Aorta (tissue), 5 donors: ENCODE results near the gene GCNT2. TPM values are rescaled to one million over a fixed set of nuclear protein-coding genes. Genes with fewer than 3 reads are reported as not detected.
"Not testable (repeated sequence)": the region's sequence is repeated elsewhere in the genome, so short reads cannot be mapped to it uniquely, and the experiment has no call there.

ENCODE experiments used
- ATAC-seq: fragments of 200-7000 bp; cut with Tn5 transposase; one replicate; pipeline ENCODE4 v1.9.1; 2022; ENCODE audit warnings: moderate library complexity; ENCODE audit not compliant: low FRiP score
- DNase-seq, 2 donors: peaks; one replicate each; pipeline ENCODE4 v3.0.0-alpha.2; 2020
- H3K27ac ChIP-seq, 2 donors: one replicate each; pipeline ENCODE4 v1.5.1; 2013; ENCODE audit warnings: low read length in 2 of 2, mild to moderate bottlenecking in 2 of 2, moderate library complexity in 2 of 2, control low read depth in 1 of 2, inconsistent platforms in 1 of 2, low read depth in 1 of 2
- H3K27me3 ChIP-seq, 2 donors: one replicate each; pipeline ENCODE4 v1.6.1; 2013; ENCODE audit warnings: control low read depth in 1 of 2, low read length in 1 of 2, mild to moderate bottlenecking in 1 of 2, moderate library complexity in 1 of 2; ENCODE audit not compliant: insufficient read depth in 2 of 2, control insufficient read depth in 1 of 2
- H3K36me3 ChIP-seq, 2 donors: one replicate each; pipeline ENCODE4 v1.6.1; 2013; ENCODE audit warnings: control low read depth in 1 of 2, low read length in 1 of 2, mild to moderate bottlenecking in 1 of 2; ENCODE audit not compliant: insufficient read depth in 2 of 2, control insufficient read depth in 1 of 2
- H3K4me1 ChIP-seq, 2 donors: one replicate each; pipeline ENCODE4 v1.6.1; 2013; ENCODE audit warnings: low read length in 2 of 2, control low read depth in 1 of 2, mild to moderate bottlenecking in 1 of 2, moderate library complexity in 1 of 2; ENCODE audit not compliant: insufficient read depth in 2 of 2, control insufficient read depth in 1 of 2
- H3K4me3 ChIP-seq, 2 donors: one replicate each; pipeline ENCODE4 v1.5.1; 2013; ENCODE audit warnings: low read length in 2 of 2, control low read depth in 1 of 2, mild to moderate bottlenecking in 1 of 2
- H3K9me3 ChIP-seq: one replicate; pipeline ENCODE4 v1.6.1; 2013; ENCODE audit warnings: mild to moderate bottlenecking, low read length; ENCODE audit not compliant: control insufficient read depth
- WGBS, 2 donors: extraction: QIAGEN DNeasy Blood & Tissue Kit; methylation state at CpG; one replicate each; pipeline ENCODE4 v1.1.7; 2013; 5-methylcytosine and 5-hydroxymethylcytosine counted together
- intact Hi-C, 2 donors: fragments of 100-400 bp; cut with DNase I; formaldehyde crosslinking; loops; one replicate each; pipeline versions ENCODE4 v1.14.2 to v1.15.0; 2022
- polyA plus RNA-seq, 2 donors: library from polyadenylated mRNA; stranded (reverse); fragments of 200-250 nt; gene quantifications; one replicate each; pipeline ENCODE4 v1.2.3, GENCODE V29; 2013
- total RNA-seq, 2 donors: library from RNA; stranded (reverse); fragmentation: NEBNext Ultra II Directional; extraction: Animal tissue kit (Norgen Biotek cat#: 25700); gene quantifications; one replicate each; pipeline ENCODE4 v1.2.1, GENCODE V29; 2021
- donor health status: healthy with polysubstance abuse.
- donor health status: Bipolar disorder and iron deficiency.
- donor health status: DM: no; HTN: no; CAD: no.
- donor health status: DM: no; HTN: no; CAD: no.
- donor health status: DM: yes; HTN: yes; CAD: no.

Gene GCNT2
- total and polyA plus RNA-seq, 4 donors = 3.4 to 18.6 (median 9.2) TPM

GRCh38 chr6:10486215-10486614 is 34.9 kb upstream of the GCNT2 start:
- WGBS, 2 donors = 83 to 91% methylated on average over 4 of the region's 4 CpGs

GRCh38 chr6:10486944-10487588 is 34.1 kb upstream of the GCNT2 start:
- ATAC-seq, DNase-seq, intact Hi-C loops, H3K9me3 ChIP-seq, H3K4me3 ChIP-seq, H3K4me1 ChIP-seq, H3K27me3 ChIP-seq, H3K27ac ChIP-seq, H3K36me3 ChIP-seq: not testable (repeated sequence)
- 83 to 85% methylated on average over 9 of the region's 9 CpGs for WGBS, 2 donors

More at GRCh38 chr6:10486215-10486614, 34.9 kb upstream of the GCNT2 start:
- intact Hi-C loops = no loop called here
- Histone ChIP-seq H3K36me3 (no peaks in the 10 kb centered on the region), H3K27ac (no peak overlapping the region), H3K4me3 (no peak overlapping the region), H3K9me3 (no peaks in the 10 kb centered on the region), H3K27me3 (no peaks in the 10 kb centered on the region), H3K4me1 (no peaks in the 10 kb centered on the region)
- DNase-seq (no peak), ATAC-seq (no peak)

- intact Hi-C loops = no loop called here
- Histone ChIP-seq H3K4me1 (no peaks in the 10 kb centered on the region), H3K27me3 (no peaks in the 10 kb centered on the region), H3K4me3 (no peak overlapping the region), H3K27ac (no peak overlapping the region), H3K9me3 (no peaks in the 10 kb centered on the region), H3K36me3 (no peaks in the 10 kb centered on the region)
- DNase-seq (peak; percentile 46 to 76), ATAC-seq (no peak)
- WGBS, 2 donors = 65 to 87% methylated on average over 37 to 44 of the region's 44 CpGs
These were observed 33.4 kb upstream of the GCNT2 start for GRCh38 chr6:10487668-10488327.

GRCh38 chr6:10491463-10491862 is 29.7 kb upstream of the GCNT2 start:
- Histone ChIP-seq H3K27me3 (no peaks in the 10 kb centered on the region), H3K27ac (no peak overlapping the region), H3K9me3 (no peaks in the 10 kb centered on the region), H3K36me3 (no peaks in the 10 kb centered on the region), H3K4me3 (no peak overlapping the region), H3K4me1 (no peaks in the 10 kb centered on the region)
- intact Hi-C loops = no loop called here
- DNase-seq (no peak), ATAC-seq (no peak)
- 96% methylated on average over 32 of the region's 32 CpGs for WGBS, 2 donors

- H3K4me1 ChIP-seq, H3K9me3 ChIP-seq, intact Hi-C loops, H3K27ac ChIP-seq, DNase-seq, H3K4me3 ChIP-seq, ATAC-seq, H3K27me3 ChIP-seq, H3K36me3 ChIP-seq: not testable (repeated sequence)
- WGBS, 2 donors = 83 to 90% methylated on average over 3 of the region's 3 CpGs
These were observed 29.2 kb upstream of the GCNT2 start for GRCh38 chr6:10491905-10492304.

- H3K36me3 ChIP-seq = no peaks in the 10 kb centered on the region
- WGBS, 2 donors = 84 to 85% methylated on average over 14 of the region's 14 CpGs
- no peak overlapping the region for H3K27ac ChIP-seq
- intact Hi-C loops = no loop called here
- no peaks in the 10 kb centered on the region for H3K27me3 ChIP-seq
- DNase-seq (no peak), ATAC-seq (no peak)
- H3K4me3 ChIP-seq = no peak overlapping the region
- no peaks in the 10 kb centered on the region for H3K9me3 ChIP-seq
- no peaks in the 10 kb centered on the region for H3K4me1 ChIP-seq
These were observed 26.1 kb upstream of the GCNT2 start for GRCh38 chr6:10495029-10495428.

- Histone ChIP-seq H3K27me3 (no peaks in the 10 kb centered on the region), H3K27ac (no peak overlapping the region), H3K36me3 (no peaks in the 10 kb centered on the region), H3K4me1 (no peaks in the 10 kb centered on the region), H3K9me3 (no peaks in the 10 kb centered on the region), H3K4me3 (no peak overlapping the region)
- ATAC-seq (no peak), DNase-seq (no peak)
- intact Hi-C loops = loop anchor here in 1 of 2 donors (10.0 kb wide), 1 partner anchor 299 kb away; no protein-coding TSS in a partner anchor
- 64 to 72% methylated on average over 6 of the region's 6 CpGs for WGBS, 2 donors
These were observed 15.6 kb upstream of the GCNT2 start for GRCh38 chr6:10505529-10505928.

GRCh38 chr6:10507298-10507697 is 13.9 kb upstream of the GCNT2 start:
- intact Hi-C loops = loop anchor here in 1 of 2 donors (10.0 kb wide), 1 partner anchor 298 kb away; no protein-coding TSS in a partner anchor
- Histone ChIP-seq H3K36me3 (no peaks in the 10 kb centered on the region), H3K9me3 (no peaks in the 10 kb centered on the region), H3K27me3 (no peaks in the 10 kb centered on the region), H3K27ac (no peak overlapping the region), H3K4me3 (no peak overlapping the region), H3K4me1 (peaks cover 0 to 2% of the 10 kb centered on the region in 2 donors)
- DNase-seq (no peak), ATAC-seq (no peak)
- 70% methylated on average over 6 of the region's 6 CpGs for WGBS, 2 donors

- H3K9me3 ChIP-seq = no peaks in the 10 kb centered on the region
- H3K27me3 ChIP-seq = no peaks in the 10 kb centered on the region
- intact Hi-C loops = loop anchor here in 1 of 2 donors (10.0 kb wide), 1 partner anchor 297 kb away; no protein-coding TSS in a partner anchor
- 84 to 88% methylated on average over 5 of the region's 5 CpGs for WGBS, 2 donors
- no peak overlapping the region for H3K27ac ChIP-seq
- DNase-seq (no peak), ATAC-seq (no peak)
- H3K4me3 ChIP-seq = no peak overlapping the region
- no peaks in the 10 kb centered on the region for H3K36me3 ChIP-seq
- peaks cover 0 to 2% of the 10 kb centered on the region in 2 donors for H3K4me1 ChIP-seq
These were observed 13.4 kb upstream of the GCNT2 start for GRCh38 chr6:10507715-10508114.
